ENCODE data around the gene PTGDS.

PTGDS gene

DNA sequence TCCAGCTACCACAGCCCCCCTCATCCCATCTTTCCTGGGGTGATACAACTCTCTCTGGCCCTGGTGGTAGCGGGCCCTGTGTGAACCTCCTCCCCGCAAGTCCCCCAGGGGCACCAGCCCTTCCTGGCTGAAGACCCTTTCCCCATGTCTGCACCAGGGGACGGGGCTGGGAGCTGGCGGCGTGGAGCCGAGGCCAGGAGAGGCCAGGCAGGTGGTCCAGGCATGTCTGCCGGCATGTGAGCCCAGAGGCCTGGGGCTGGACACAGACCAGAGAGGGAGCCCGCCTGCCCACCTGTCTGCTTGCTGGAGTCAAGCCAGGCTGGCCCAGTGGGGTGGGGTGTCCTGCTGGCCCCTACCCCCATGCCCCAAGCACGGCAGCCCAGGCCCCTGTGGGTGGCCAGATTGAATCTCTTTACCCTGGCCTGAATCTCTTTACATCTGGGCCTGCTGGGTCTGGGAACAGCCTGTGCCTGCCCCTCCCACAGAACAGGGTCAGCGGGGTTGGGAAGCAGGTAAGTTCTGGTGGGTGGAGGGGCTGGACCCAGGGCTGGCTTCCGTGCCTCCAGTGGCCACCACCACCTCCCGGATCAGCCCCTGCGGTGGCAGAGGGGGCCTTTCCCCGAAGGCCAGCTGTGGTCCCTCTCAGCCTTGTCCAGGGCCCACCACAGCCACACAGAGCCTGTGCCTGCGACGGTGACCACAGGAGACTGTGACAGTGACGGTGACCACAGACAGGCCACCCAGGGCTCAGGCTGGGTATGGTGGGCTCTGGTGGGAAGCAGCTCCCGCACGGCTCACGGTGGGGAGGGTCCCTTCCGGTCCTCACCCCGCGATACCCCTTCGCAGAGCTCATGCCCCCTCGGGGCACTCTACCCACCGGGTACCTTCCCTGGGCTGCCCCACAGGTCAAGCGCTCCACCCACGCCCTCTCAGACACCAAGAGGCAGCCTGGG lies 18.1 kb upstream of the PTGDS start:
- DNase-seq = no peak

DNA sequence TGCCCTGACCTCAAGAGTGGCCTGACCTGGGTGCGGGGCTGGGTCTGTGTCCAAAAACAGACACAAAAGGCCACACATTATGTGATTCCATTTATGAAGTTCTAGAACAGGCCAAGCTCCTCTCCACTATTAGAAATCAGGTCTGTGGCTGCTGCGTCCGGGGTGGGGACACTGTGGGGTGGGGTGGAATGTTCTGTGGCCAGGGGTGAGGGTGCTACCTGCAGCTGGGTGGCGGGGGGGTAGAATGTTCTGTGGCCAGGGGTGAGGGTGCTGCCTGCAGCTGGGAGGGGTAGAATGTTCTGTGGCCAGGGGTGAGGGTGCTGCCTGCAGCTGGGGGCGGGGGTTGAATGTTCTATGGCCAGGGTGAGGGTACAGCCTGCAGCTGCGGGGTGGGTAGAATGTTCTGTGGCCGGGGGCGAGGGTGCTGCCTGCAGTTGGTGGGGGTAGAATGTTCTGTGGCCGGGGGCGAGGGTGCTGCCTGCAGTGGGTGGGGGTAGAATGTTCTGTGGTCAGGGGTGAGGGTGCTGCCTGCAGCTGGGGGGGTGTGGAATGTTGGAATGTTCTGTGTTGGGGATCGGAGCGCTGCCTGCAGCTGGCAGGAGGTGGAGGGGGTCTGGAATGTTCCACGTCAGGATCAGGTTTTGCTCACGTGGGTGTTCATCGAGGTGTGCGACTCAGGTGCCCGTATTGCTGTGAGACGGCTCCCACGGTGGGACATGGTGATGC lies 16.9 kb upstream of the PTGDS start:
- DNase-seq = no peak

- no peak for DNase-seq
Measured at GRCh38 chr9:136960938-136961275, 16.4 kb upstream of the PTGDS start.

DNA sequence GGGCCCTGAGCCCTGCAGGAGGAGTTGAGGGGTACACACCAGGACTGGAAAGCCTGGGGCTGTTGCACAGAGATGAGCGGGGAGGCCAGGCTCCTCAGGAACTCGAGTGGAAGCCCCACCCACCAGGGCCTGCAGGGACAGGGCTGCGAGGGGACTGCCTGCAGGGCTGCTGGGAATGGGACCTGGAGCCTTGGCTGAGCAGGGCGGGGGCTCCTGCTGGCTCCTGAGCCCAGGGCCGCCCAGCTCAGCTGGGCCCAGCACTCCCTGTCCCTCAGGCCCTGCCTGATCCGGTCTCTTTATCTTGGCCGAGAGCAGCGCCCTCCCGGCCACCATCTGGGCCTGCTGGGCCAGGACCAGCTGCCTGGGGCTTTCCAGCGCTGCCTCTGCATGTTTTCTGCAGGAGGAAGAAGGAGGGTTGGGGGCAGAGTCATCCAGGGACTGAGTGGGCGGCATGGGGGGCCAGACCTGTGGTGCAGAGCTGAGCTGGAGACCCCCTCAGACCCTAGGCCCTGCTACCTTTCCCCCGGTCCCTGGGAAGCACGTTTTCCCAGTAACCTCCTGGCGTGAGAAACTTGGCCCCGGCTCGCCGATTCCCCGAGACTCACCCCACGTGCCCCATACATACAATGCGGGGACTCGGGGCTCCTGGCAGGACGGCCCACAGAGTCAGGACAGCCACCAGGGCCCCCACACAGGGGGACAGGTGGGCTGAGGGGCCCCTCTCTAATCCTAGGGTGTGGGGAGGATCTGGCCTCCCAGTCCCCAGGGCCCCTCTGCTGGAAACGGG lies 15.8 kb upstream of the PTGDS start:
- DNase-seq = no peak

DNA sequence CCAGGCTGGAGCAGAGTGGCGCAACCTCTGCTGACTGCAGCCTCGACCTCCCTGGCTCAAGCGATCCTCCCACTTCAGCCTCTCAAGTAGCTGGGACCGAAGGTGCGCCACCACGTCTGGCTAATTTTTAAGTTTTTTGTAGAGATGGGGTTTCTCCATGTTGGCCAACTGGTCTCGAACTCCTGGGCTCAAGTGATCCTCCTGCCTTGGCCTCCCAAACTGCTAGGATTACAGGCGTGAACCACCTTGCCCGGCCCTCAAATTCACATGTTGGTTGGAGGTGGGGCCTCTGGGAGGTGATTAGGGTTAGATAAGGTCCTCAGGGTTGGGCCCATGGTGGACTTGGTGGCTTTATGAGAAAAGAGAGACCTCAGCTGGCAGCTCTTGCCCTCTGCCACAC lies 15.1 kb upstream of the PTGDS start:
- DNase-seq = no peak

GRCh38 chr9:136962701-136963248 lies 14.5 kb upstream of the PTGDS start:
- no peak for DNase-seq

DNA sequence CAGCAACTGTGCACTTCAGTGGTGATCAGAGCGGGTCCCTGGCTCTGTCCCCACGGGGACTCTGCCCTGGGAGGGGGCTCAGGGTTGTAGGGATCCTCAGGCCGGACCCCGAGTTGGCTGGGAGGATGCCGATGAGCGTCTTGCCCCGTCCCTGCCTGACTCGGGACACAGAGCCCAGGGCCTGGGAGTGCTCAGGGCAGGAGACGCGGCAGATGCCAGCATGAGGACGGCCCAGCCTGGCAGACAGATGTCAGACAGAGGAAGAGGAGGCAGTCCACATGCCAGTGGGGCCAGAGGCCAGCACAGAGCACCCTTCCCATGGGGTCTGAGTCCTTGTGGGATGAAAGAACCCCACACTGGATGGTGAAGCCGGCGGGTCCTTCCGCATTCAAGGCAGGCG lies 14.0 kb upstream of the PTGDS start:
- no peak for DNase-seq

DNA sequence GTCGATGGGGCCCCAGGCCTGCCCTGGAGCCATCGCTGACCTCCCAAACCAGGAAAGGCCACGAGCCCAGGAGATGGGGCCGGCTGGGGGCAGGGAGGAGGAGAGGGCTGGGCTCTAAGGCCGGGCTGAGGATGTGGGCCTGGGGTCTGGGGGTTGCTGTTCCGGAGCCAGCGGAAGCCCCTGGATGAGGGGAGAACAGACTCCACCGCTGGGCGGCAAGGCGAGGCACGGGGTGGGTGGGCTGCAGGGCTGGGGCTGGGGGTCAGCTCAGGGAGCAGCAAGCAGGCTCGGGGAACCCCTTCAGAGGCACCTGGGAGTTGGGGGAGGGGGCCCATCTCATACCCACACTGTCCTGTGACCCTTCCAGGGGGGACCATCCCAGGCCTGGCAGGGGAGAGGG lies 13.6 kb upstream of the PTGDS start:
- no peak for DNase-seq

- DNase-seq = no peak
Measured at GRCh38 chr9:136964171-136964689, 13.1 kb upstream of the PTGDS start.

DNA sequence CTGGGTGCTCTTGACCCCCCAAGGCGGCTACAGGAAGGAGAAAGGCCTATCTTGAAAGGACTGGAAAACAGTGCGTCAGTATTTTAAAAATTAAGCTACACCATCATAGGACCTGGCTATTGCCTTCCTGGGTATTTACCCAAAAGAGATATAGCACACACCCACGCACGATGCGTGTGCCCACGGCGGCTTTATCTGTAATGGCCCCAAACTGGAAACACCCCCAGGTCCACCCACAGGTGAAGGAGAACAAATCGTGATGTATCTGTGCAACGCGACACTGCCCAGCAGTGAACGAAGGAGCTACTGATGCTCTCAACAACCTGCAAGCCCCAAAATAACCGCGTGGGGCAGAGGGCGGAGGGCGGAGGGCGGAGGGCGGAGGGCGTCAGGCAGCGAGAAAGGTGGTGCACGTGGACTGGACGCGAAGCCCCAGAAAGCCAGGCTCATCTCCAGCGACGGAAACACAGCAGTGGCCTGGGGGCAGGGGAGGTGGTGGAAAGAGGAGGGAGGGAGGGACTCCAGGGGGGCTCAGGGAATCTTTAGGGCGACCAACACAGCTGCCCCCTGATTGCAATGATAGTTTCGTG lies 12.4 kb upstream of the PTGDS start:
- no peak for DNase-seq

DNA sequence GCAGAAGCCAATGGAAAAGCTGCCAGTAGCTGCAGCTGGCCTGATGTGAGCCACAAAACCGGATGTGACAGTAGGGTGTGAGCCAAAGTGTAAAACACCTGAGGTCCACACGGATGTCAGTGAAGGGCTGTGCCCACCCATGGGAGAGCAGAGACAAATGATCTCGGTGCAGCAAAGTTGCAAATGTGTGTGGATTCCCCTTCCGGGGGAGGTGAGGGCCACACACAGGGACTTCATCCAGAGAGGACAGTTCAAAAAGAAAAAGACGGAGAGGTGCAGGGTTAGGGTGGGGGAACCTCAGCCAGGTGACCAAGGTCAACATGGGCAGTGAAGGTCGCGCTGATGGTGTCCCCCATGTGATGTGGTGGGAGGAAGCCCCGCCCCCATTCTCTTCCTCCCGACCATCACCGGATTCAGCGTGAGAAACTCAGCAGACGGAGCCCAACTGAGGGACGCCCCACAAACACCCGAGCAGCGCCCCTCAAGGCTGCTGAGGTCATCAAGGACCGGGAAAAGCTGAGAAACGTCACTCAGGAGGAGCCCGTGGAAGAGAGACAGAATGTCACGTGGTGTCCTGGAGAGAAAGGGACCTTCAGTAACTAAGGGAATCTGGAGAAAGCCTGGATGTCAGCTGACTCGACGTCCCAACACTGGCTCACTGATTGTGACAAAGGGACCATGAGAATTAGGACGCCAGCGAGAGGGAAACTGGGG lies 11.4 kb upstream of the PTGDS start:
- DNase-seq = no peak

DNA sequence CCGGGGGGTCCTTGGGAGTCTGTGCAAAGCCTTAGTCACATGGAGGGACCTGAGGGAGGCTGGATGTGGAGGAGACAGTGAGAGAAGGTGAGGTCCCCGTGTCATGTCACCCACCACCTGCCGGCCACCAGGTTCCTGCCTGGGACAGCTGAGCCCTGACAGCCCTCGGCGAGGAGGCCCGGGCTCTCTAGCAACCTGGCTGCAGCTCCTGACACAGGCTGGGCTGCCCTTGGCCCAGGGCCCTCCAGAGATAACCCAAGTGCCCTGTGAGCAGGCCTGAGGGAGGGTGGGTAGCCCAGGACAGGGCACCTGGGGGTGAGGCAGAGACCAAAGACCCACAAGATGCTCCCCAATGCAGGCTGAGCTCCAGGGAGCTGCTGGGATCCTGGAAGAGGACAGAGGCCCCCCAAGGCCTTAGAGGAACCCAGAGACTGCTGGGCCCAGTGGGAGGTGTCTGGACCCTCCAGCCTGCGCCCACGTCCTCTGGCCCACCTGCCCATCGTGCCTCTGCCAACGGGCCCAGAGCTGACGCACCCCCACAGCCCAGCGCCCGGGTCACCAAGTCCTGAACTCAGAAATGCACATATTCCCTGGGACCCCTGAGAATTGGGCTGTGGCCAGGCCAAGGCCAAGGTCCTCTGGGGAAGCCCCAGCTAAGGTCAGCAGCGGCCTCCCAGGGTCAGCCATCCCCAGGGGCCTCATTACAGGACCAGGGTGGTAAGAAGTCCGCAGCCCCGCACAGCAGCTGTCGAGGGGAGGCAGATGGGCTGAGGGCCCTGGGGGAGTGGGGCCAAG lies 8.8 kb upstream of the PTGDS start:
- no peak for DNase-seq

- DNase-seq = no peak
Measured at GRCh38 chr9:136969150-136969549, 8.2 kb upstream of the PTGDS start.

DNA sequence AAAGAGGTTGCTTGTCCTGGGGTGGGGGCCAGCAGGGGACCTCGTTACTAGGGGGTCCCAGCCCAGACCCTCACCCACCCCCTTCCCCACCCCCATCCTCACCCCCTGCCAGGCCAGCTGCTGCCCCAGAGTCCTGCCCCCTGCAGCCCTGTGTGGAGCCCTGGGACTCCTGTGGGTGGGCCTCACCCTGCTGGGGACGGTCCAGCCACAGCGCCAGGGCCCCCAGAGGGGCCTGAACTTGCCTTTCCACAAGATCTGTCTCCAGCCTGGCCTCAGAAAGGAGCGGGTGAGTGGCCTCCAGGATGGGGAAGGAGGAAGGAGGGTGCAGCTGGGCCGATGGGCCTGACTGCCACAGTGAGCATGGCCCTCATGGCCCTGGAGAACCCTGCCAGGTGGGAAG lies 7.5 kb upstream of the PTGDS start:
- DNase-seq = no peak

GRCh38 chr9:136970361-136970760 lies 6.9 kb upstream of the PTGDS start:
- no peak for DNase-seq

DNA sequence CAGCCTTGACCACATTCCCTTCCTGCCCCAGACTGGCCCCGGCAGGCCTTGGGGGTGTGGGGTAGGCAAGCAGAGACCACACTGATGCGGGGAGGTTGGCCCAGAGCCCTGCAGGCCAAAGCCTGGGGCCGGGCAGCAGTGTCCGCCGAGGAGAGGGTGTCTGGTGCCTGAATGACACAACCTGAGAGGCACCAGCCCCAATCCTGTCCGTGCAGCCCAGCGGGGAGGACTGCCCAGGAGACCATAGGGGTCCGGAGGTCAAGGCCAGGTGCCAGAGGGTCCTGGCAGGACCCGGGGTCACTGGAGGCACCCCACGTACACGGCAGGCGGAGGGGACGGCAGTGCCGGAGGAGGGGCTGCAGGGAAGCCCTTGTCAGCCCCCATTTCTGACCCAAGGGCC lies 5.6 kb upstream of the PTGDS start:
- DNase-seq = no peak

DNA sequence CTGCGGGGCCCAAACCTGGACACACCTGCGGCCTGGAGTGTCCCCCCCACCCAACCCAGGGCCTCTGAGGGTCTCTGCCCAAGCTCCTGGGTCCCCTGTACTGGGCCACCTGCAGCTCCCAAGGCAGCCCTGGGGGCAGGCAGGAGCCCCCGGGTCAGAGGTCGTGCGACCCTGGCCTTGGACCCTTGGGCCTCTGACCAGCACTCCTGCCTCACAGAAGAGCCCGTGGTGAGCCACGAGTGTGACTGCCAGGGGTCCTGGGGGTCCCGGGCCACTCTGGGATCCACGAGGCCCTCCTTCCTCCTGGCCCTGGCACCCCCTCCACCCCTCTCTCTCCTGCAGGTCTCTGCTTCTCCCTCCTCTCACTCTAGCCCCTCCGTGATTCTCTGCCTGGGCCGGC lies 5.0 kb upstream of the PTGDS start:
- no peak for DNase-seq

DNA sequence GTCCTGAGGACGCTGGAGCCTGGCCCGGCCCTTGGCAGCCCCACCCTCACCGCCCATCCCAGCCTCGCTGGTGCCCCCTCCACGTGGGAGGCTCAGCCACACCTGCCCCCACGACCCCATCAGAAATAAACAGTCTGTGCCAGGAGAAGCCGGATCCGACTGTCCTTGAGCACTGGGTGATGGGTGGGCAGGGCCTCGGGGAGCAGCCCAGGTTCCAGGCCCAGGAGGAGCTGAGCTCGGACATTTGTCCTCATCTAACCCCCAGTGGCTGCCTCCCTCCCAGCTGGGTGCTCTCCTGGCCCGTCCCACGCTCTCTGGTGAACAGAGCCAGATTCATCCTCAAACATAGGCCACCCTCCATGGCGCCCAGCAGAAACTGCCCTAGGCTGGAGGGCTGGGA lies 4.6 kb upstream of the PTGDS start:
- DNase-seq = no peak

- DNase-seq = no peak
Measured at GRCh38 chr9:136973618-136974617, 3.4 kb upstream of the PTGDS start.

Data from activated CD4-positive, CD25-positive, alpha-beta regulatory T cell treated with anti-CD3 and anti-CD28 coated beads, Interleukin-2, amount 50 U/mL, for 72 hours (primary cell).